ENCODE data around the gene SPTBN1.

GRCh38 chr2:54697934-54698333, 241.8 kb downstream of the SPTBN1 start:
- TF ChIP-seq TSHZ2 (CRISPR knock-in tag; IDR thresholded peaks at IDR 0.05) = no peak
- no peak for TF ChIP-seq ISL1 (CRISPR knock-in tag; IDR thresholded peaks at IDR 0.05)
- no peak for TF ChIP-seq PATZ1 (CRISPR knock-in tag; IDR thresholded peaks at IDR 0.05; ENCODE audit: borderline replicate concordance)
- TF ChIP-seq, protein P1, sequence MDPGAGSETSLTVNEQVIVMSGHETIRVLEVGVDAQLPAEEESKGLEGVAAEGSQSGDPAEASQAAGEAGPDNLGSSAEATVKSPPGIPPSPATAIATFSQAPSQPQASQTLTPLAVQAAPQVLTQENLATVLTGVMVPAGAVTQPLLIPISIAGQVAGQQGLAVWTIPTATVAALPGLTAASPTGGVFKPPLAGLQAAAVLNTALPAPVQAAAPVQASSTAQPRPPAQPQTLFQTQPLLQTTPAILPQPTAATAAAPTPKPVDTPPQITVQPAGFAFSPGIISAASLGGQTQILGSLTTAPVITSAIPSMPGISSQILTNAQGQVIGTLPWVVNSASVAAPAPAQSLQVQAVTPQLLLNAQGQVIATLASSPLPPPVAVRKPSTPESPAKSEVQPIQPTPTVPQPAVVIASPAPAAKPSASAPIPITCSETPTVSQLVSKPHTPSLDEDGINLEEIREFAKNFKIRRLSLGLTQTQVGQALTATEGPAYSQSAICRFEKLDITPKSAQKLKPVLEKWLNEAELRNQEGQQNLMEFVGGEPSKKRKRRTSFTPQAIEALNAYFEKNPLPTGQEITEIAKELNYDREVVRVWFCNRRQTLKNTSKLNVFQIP (CRISPR knock-in tag; IDR thresholded peaks at IDR 0.05; ENCODE audit: borderline replicate concordance, low read depth) = no peak
- no peak for TF ChIP-seq RARB (CRISPR knock-in tag; IDR thresholded peaks at IDR 0.05)
- TF ChIP-seq ARNTL (CRISPR knock-in tag; IDR thresholded peaks at IDR 0.05; ENCODE audit: borderline replicate concordance, low read depth) = no peak
- no peak for TF ChIP-seq TCF4 (CRISPR knock-in tag; IDR thresholded peaks at IDR 0.05; ENCODE audit: borderline replicate concordance)
- no peak for TF ChIP-seq ZFP30 (CRISPR knock-in tag; IDR thresholded peaks at IDR 0.05)
- TF ChIP-seq GLIS3 (CRISPR knock-in tag; IDR thresholded peaks at IDR 0.05) = no peak
- TF ChIP-seq, protein P2, sequence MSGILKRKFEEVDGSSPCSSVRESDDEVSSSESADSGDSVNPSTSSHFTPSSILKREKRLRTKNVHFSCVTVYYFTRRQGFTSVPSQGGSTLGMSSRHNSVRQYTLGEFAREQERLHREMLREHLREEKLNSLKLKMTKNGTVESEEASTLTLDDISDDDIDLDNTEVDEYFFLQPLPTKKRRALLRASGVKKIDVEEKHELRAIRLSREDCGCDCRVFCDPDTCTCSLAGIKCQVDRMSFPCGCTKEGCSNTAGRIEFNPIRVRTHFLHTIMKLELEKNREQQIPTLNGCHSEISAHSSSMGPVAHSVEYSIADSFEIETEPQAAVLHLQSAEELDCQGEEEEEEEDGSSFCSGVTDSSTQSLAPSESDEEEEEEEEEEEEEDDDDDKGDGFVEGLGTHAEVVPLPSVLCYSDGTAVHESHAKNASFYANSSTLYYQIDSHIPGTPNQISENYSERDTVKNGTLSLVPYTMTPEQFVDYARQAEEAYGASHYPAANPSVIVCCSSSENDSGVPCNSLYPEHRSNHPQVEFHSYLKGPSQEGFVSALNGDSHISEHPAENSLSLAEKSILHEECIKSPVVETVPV (CRISPR knock-in tag; IDR thresholded peaks at IDR 0.05) = no peak
- TF ChIP-seq, protein P3, sequence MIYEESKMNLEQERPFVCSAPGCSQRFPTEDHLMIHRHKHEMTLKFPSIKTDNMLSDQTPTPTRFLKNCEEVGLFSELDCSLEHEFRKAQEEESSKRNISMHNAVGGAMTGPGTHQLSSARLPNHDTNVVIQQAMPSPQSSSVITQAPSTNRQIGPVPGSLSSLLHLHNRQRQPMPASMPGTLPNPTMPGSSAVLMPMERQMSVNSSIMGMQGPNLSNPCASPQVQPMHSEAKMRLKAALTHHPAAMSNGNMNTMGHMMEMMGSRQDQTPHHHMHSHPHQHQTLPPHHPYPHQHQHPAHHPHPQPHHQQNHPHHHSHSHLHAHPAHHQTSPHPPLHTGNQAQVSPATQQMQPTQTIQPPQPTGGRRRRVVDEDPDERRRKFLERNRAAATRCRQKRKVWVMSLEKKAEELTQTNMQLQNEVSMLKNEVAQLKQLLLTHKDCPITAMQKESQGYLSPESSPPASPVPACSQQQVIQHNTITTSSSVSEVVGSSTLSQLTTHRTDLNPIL (CRISPR knock-in tag; IDR thresholded peaks at IDR 0.05; ENCODE audit: low read depth) = no peak
- no peak for TF ChIP-seq SNAI2 (CRISPR knock-in tag; IDR thresholded peaks at IDR 0.05)
- no peak for TF ChIP-seq CSDC2 (CRISPR knock-in tag; IDR thresholded peaks at IDR 0.05)
- TF ChIP-seq ZC3H10 (CRISPR knock-in tag; IDR thresholded peaks at IDR 0.05) = no peak
